ENCODE results near the gene ST6GALNAC6.
"Not testable (repeated sequence)": the region's sequence is repeated elsewhere in the genome, so short reads cannot be mapped to it uniquely, and the experiment has no call there.

The ST6GALNAC6 gene

GRCh38 chr9:127871531-127871930 lies 27.9 kb downstream of the ST6GALNAC6 start:
- no peak for DNase-seq

GRCh38 chr9:127870887-127871286 lies 28.5 kb downstream of the ST6GALNAC6 start:
- no peak for DNase-seq

- not testable (repeated sequence) for DNase-seq
These were observed 29.3 kb downstream of the ST6GALNAC6 start for GRCh38 chr9:127870153-127870491.

- DNase-seq, result peak; percentile 29
These were observed 29.9 kb downstream of the ST6GALNAC6 start for GRCh38 chr9:127869310-127870152.

GRCh38 chr9:127868278-127868902 lies 31.0 kb downstream of the ST6GALNAC6 start:
- DNase-seq, result no peak

GRCh38 chr9:127867356-127868277 lies 31.8 kb downstream of the ST6GALNAC6 start:
- DNase-seq, result no peak

GRCh38 chr9:127866535-127866934 lies 32.9 kb downstream of the ST6GALNAC6 start:
- DNase-seq, result no peak

GRCh38 chr9:127865645-127866464 lies 33.5 kb downstream of the ST6GALNAC6 start:
- no peak for DNase-seq

GRCh38 chr9:127863191-127863621 lies 36.2 kb downstream of the ST6GALNAC6 start:
- no peak for DNase-seq

- DNase-seq, result no peak
These were observed 37.1 kb downstream of the ST6GALNAC6 start for GRCh38 chr9:127862075-127863011.

GRCh38 chr9:127860779-127861178 lies 38.6 kb downstream of the ST6GALNAC6 start:
- DNase-seq, result no peak

GRCh38 chr9:127860260-127860659 lies 39.1 kb downstream of the ST6GALNAC6 start:
- DNase-seq, result no peak

- DNase-seq, result no peak
These were observed 41.3 kb downstream of the ST6GALNAC6 start for GRCh38 chr9:127858041-127858512.

- no peak for DNase-seq
These were observed 42.1 kb downstream of the ST6GALNAC6 start for GRCh38 chr9:127857278-127857677.

- no peak for DNase-seq
These were observed 42.7 kb downstream of the ST6GALNAC6 start for GRCh38 chr9:127856729-127857116.

- no peak for DNase-seq
These were observed 43.2 kb downstream of the ST6GALNAC6 start for GRCh38 chr9:127856094-127856728.

GRCh38 chr9:127855522-127855921 lies 43.9 kb downstream of the ST6GALNAC6 start:
- DNase-seq, result no peak

- DNase-seq, result no peak
These were observed 44.4 kb downstream of the ST6GALNAC6 start for GRCh38 chr9:127854960-127855359.

GRCh38 chr9:127854184-127854806 lies 45.1 kb downstream of the ST6GALNAC6 start, which contains the start of gene ENG:
ENG (minus strand) TSS chr9:127854658; CDS start chr9:127854355, 303 bp downstream.
- DNase-seq, result no peak

Measured in DMS79 (cell line).